Measurements from ENCODE around the gene STAC3. TPM values are rescaled to one million over a fixed set of nuclear protein-coding genes. Genes with fewer than 3 reads are reported as not detected.
A peak's percentile ranks its signal among the peaks of the same experiment; 100 is the strongest.

The STAC3 gene
- total and polyA plus RNA-seq, 2 experiments from 2014 or later, result 5.4 to 28.4 TPM

DNA sequence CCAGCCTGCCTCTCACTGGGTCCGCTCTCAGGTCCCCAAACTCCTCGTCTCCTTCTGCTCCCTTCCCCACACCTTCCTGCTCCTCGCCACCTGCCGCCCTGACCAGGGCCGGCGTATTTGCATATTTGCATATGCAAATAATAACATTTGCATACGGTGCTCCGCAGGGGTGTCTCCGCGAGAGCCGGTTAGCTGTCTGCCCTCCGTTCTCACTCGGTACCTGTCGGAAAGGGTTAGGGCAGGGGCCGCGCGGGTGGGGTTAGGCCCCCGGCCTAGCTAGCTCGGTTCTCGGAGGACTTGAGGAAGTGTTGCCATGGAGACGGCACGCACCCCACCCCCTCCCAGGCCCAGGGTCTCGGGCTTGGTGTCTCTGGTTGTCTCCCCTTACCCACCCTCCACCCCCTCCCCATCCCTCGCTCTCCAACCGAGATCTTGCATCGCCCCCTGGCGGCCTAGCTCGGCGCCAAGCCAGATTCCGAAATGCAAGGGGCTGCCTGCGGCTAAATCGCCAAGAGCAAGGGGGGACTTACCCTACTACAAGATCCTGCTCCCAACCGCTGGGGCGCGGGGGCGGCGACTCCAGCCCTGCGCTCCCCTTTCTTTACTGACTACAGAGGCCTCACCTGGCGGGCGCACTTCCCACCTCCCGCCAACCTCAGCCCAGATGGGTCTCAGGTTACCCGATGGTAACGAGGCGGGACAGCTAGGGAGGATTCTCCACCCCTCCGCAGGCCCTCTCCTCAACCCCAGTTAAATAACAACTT, 8.1 kb downstream of the STAC3 start:
- H3K4me1 ChIP-seq (ENCODE audit: low read depth), result peaks cover 10% of the 10 kb centered on the region
- no peak overlapping the region for H3K27ac ChIP-seq
- H3K36me3 ChIP-seq, result no peaks in the 10 kb centered on the region
- peak; percentile 56 to 83 for DNase-seq (ENCODE audit: low read depth in 1 of 2, low spot score in 1 of 2)
- H3K27me3 ChIP-seq, result peaks cover 57% of the 10 kb centered on the region
- peak; percentile 66 for TF ChIP-seq CTCF (IDR thresholded peaks at IDR 0.05; ENCODE audit: low read depth, low read length)
- H3K9me3 ChIP-seq (ENCODE audit: low read depth), result no peaks in the 10 kb centered on the region
- peak overlapping the region; percentile 25 for H3K4me3 ChIP-seq

DNA sequence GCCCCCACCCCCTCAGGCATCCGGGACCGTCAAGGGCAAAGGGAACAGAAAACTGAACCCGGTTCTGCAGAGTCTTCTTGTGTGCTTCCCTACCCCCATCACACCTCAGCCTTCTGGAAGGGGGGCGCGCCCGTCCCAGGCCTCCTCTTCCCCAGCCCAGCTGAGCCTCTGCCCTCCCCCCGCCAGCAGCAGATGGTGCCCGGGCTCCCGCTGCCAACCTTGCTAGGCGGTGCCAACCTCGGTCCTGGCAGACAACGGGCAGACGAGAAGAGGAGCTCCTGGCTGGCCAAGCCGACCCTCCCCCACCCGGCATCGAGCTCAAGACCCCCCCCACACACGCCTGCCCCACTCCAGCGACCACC, 8.7 kb downstream of the STAC3 start:
- H3K4me1 ChIP-seq (ENCODE audit: low read depth), result peaks cover 10% of the 10 kb centered on the region
- TF ChIP-seq CTCF (IDR thresholded peaks at IDR 0.05; ENCODE audit: low read depth, low read length), result no peak
- DNase-seq (ENCODE audit: low read depth in 1 of 2, low spot score in 1 of 2), result no peak
- no peaks in the 10 kb centered on the region for H3K36me3 ChIP-seq
- peaks cover 62% of the 10 kb centered on the region for H3K27me3 ChIP-seq
- no peak overlapping the region for H3K27ac ChIP-seq
- H3K4me3 ChIP-seq, result no peak overlapping the region
- H3K9me3 ChIP-seq (ENCODE audit: low read depth), result no peaks in the 10 kb centered on the region

GRCh38 chr12:57241402-57242310, 9.3 kb downstream of the STAC3 start:
- Histone ChIP-seq H3K4me1 (ENCODE audit: low read depth) (peaks cover 10% of the 10 kb centered on the region), H3K36me3 (no peaks in the 10 kb centered on the region), H3K9me3 (ENCODE audit: low read depth) (no peaks in the 10 kb centered on the region), H3K27me3 (peaks cover 69% of the 10 kb centered on the region), H3K27ac (no peak overlapping the region), H3K4me3 (no peak overlapping the region)
- no peak for DNase-seq (ENCODE audit: low read depth in 1 of 2, low spot score in 1 of 2)
- no peak for TF ChIP-seq CTCF (IDR thresholded peaks at IDR 0.05; ENCODE audit: low read depth, low read length)

DNA sequence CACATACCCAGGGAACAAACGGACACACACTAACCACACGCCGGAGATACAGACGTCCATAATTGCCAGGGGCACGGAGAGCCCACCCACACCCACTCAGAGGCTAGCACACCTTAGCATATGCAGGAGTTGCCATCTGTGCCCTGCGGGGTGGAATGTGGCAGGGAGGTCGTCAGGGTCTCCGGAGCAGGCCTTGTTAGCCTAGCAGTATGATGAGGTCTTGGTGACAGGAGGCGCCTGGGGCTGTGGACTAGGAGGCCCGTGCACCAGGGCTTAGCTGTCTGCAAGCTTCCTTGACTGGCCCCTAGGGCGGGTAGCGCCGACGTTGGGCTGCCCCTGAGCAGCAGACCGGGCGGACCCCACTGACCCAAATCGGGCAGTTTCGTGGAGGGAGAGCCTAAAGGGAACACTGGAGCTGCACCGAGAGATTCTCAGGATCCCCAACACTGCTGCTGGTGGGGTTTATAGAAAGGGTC, 10.0 kb downstream of the STAC3 start:
- Histone ChIP-seq H3K4me3 (no peak overlapping the region), H3K27ac (no peak overlapping the region), H3K9me3 (ENCODE audit: low read depth) (no peaks in the 10 kb centered on the region), H3K36me3 (no peaks in the 10 kb centered on the region), H3K27me3 (peaks cover 76% of the 10 kb centered on the region), H3K4me1 (ENCODE audit: low read depth) (peaks cover 10% of the 10 kb centered on the region)
- TF ChIP-seq CTCF (IDR thresholded peaks at IDR 0.05; ENCODE audit: low read depth, low read length), result no peak
- no peak for DNase-seq (ENCODE audit: low read depth in 1 of 2, low spot score in 1 of 2)

DNA sequence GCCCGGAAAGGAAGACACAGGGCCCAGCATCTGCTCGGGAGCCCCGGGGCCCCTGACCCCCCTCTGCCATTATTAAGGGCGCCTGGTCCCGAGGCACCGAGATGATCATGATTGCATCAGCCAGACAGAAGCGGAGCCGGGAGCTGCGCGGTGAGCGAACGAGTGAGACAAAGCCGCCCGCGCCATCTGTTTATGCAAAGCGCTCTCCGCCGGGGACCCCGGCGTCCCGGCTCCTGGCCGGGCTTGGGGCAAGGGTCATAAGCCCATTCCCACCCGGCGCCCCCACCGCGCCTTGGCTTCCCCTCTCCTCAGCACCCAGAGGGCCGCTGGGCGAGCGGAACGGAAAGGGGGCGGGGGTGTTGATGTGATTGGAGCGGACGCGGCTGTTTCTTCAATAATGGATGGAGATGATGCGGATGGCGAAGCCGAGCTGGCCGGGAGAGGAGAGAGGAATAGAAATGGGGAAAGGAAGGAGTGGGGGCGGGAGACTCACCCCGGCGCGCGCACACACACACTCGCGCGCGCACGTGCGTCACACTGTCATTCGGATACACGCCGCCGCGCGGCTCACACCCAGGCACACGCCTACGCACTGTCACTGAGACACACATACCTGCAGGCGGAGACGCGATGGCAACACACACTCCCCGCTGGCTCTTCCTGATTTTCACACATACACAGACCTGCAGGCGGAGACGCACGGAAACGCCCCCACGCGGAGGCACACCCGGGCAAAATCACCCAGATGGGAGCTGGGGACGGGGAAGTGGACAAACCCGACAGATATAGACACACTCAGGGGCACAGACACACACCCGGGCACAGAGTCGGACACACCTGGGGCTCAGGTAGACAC, 10.7 kb downstream of the STAC3 start:
- H3K27me3 ChIP-seq, result peaks cover 82% of the 10 kb centered on the region
- no peaks in the 10 kb centered on the region for H3K9me3 ChIP-seq (ENCODE audit: low read depth)
- H3K27ac ChIP-seq, result no peak overlapping the region
- H3K4me1 ChIP-seq (ENCODE audit: low read depth), result peaks cover 10% of the 10 kb centered on the region
- peak overlapping the region; percentile 31 for H3K4me3 ChIP-seq
- peak; percentile 41 to 50 for DNase-seq (ENCODE audit: low read depth in 1 of 2, low spot score in 1 of 2)
- peak; percentile 13 for TF ChIP-seq CTCF (IDR thresholded peaks at IDR 0.05; ENCODE audit: low read depth, low read length)
- no peaks in the 10 kb centered on the region for H3K36me3 ChIP-seq

Data from cardiac muscle cell (in vitro differentiated cells and primary cell).